HG03025 (cell line): ENCODE measurements around the gene HELZ.
"Not testable (repeated sequence)": the region's sequence is repeated elsewhere in the genome, so short reads cannot be mapped to it uniquely, and the experiment has no call there.

ENCODE experiments used
- ATAC-seq: cut with Tn5 transposase; IDR thresholded peaks from one replicate; pipeline ENCODE4 v1.9.1; 2021; ENCODE audit warnings: mild to moderate bottlenecking, moderate library complexity; ENCODE audit not compliant: unreplicated experiment, low FRiP score

The HELZ gene

GRCh38 chr17:67151717-67152116 lies 93.3 kb downstream of the HELZ start:
- ATAC-seq: no peak

GRCh38 chr17:67150826-67151225 lies 94.2 kb downstream of the HELZ start:
- ATAC-seq: no peak

GRCh38 chr17:67148352-67148751 lies 96.6 kb downstream of the HELZ start:
- ATAC-seq: no peak

- ATAC-seq: no peak
These were observed 99.7 kb downstream of the HELZ start for GRCh38 chr17:67145183-67145805.

GRCh38 chr17:67143318-67143717 lies 101.7 kb downstream of the HELZ start:
- no peak for ATAC-seq

- not testable (repeated sequence) for ATAC-seq
These were observed 103.0 kb downstream of the HELZ start for GRCh38 chr17:67142030-67142429.

GRCh38 chr17:67139784-67140665 lies 105.0 kb downstream of the HELZ start:
- ATAC-seq: no peak

- no peak for ATAC-seq
These were observed 105.7 kb downstream of the HELZ start for GRCh38 chr17:67139289-67139688.

GRCh38 chr17:67138392-67138791 lies 106.6 kb downstream of the HELZ start:
- ATAC-seq: no peak

- no peak for ATAC-seq
These were observed 107.1 kb downstream of the HELZ start for GRCh38 chr17:67137860-67138259.

GRCh38 chr17:67137026-67137370 lies 108.0 kb downstream of the HELZ start:
- no peak for ATAC-seq

- ATAC-seq: no peak
These were observed 108.6 kb downstream of the HELZ start for GRCh38 chr17:67136191-67137025.

GRCh38 chr17:67133161-67133560 lies 111.8 kb downstream of the HELZ start:
- ATAC-seq: no peak

GRCh38 chr17:67132366-67132765 lies 112.6 kb downstream of the HELZ start:
- no peak for ATAC-seq

GRCh38 chr17:67130768-67131167 lies 114.2 kb downstream of the HELZ start:
- no peak for ATAC-seq

GRCh38 chr17:67129283-67129682 lies 115.7 kb downstream of the HELZ start:
- ATAC-seq: no peak

- ATAC-seq: no peak
These were observed 116.3 kb downstream of the HELZ start for GRCh38 chr17:67128700-67129099.

- ATAC-seq: no peak
These were observed 117.1 kb downstream of the HELZ start for GRCh38 chr17:67127925-67128324.

GRCh38 chr17:67126983-67127382 lies 118.0 kb downstream of the HELZ start:
- ATAC-seq: no peak

GRCh38 chr17:67126543-67126942 lies 118.5 kb downstream of the HELZ start:
- not testable (repeated sequence) for ATAC-seq

- ATAC-seq: no peak
These were observed 119.1 kb downstream of the HELZ start for GRCh38 chr17:67125924-67126323.
